Type B pancreatic cell (in vitro differentiated cells): Measurements from ENCODE around the gene ITGB1BP1. TPM values are rescaled to one million over a fixed set of nuclear protein-coding genes. Genes with fewer than 3 reads are reported as not detected.
"Not testable (repeated sequence)": the region's sequence is repeated elsewhere in the genome, so short reads cannot be mapped to it uniquely, and the experiment has no call there.

Experiments
- DNase-seq: peaks from one replicate; pipeline ENCODE4 v3.0.0; 2021; ENCODE audit warnings: mixed read lengths; ENCODE audit not compliant: unreplicated experiment; ENCODE audit errors: extremely low spot score
- H3K27ac Mint-ChIP-seq: 2 replicates; pipeline ENCODE4 v1.8.0; 2021; ENCODE audit warnings: mild to moderate bottlenecking, mixed read lengths
- H3K27me3 Mint-ChIP-seq: 2 replicates; pipeline ENCODE4 v1.8.0; 2021; ENCODE audit warnings: mixed read lengths
- H3K36me3 Mint-ChIP-seq: 2 replicates; pipeline ENCODE4 v1.8.0; 2021; ENCODE audit warnings: mixed read lengths
- H3K4me1 Mint-ChIP-seq: one replicate; pipeline ENCODE4 v1.8.0; 2021; ENCODE audit warnings: mixed read lengths; ENCODE audit not compliant: unreplicated experiment
- H3K4me3 Mint-ChIP-seq: 2 replicates; pipeline ENCODE4 v1.8.0; 2021; ENCODE audit warnings: mild to moderate bottlenecking, mixed read lengths
- H3K9me3 Mint-ChIP-seq: 2 replicates; pipeline ENCODE4 v1.8.0; 2021; ENCODE audit warnings: mixed read lengths
- total RNA-seq: library from RNA; stranded (reverse); gene quantifications from 2 replicates; pipeline ENCODE4 v1.2.1, GENCODE V29; 2021; ENCODE audit warnings: low replicate concordance
- TF ChIP-seq, protein P1 (sequence below): fragments of 200-600 bp; sonication (generic); conservative IDR thresholded peaks from 2 replicates; pipeline ENCODE4 v1.5.0; 2021; ENCODE audit warnings: antibody characterized with exemption, mild to moderate bottlenecking

Gene ITGB1BP1
- total RNA-seq, 1 donor from 2014 or later, result 57.2 TPM

DNA sequence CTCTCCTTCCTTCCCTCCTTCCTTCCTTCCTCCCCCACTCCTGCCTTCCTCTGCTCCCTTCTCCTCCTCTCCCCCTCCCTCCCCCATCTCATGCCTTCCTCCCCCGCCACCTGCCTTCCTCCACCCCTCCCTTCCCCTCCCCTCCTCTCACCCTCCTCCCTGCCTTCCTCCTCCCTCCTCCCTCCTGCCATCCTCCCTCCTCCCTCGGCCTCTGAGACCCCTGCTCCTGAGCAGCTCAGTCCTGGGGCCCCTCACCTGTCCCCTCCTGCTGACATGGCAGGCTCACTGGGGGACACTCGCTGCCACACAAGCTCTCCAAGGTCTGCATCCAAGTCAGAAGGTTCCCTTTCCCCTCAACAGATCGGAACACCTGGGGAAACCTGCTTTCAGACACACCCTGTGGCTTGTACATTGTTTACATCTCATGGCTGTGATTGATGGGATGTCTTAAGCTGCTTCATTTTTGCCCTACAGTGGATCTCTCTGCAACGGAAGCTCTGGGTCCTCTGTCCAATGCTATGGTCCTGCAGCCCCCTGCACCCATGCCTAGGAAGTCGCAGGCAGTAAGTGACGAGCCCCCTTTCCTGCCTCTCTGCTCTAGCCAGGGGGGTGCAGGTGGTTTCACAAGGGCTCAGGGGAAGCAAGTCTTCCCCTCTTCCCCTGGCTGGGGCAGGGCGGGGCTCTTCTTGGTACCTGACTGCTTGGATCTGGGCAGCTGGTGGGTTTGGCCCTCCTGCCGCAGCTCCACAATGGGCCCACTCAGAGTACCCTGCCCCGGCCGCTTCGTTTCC lies 22.9 kb downstream of the ITGB1BP1 start:
- H3K36me3 Mint-ChIP-seq, result peaks cover 13% of the 10 kb centered on the region
- no peak for DNase-seq
- peaks cover 9% of the 10 kb centered on the region for H3K4me1 Mint-ChIP-seq
- H3K4me3 Mint-ChIP-seq, result peak overlapping the region; percentile 77
- peak overlapping the region; percentile 98 for H3K27ac Mint-ChIP-seq
- TF ChIP-seq, protein P1, sequence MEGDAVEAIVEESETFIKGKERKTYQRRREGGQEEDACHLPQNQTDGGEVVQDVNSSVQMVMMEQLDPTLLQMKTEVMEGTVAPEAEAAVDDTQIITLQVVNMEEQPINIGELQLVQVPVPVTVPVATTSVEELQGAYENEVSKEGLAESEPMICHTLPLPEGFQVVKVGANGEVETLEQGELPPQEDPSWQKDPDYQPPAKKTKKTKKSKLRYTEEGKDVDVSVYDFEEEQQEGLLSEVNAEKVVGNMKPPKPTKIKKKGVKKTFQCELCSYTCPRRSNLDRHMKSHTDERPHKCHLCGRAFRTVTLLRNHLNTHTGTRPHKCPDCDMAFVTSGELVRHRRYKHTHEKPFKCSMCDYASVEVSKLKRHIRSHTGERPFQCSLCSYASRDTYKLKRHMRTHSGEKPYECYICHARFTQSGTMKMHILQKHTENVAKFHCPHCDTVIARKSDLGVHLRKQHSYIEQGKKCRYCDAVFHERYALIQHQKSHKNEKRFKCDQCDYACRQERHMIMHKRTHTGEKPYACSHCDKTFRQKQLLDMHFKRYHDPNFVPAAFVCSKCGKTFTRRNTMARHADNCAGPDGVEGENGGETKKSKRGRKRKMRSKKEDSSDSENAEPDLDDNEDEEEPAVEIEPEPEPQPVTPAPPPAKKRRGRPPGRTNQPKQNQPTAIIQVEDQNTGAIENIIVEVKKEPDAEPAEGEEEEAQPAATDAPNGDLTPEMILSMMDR, result no peak
- H3K27me3 Mint-ChIP-seq, result no peaks in the 10 kb centered on the region
- no peaks in the 10 kb centered on the region for H3K9me3 Mint-ChIP-seq

DNA sequence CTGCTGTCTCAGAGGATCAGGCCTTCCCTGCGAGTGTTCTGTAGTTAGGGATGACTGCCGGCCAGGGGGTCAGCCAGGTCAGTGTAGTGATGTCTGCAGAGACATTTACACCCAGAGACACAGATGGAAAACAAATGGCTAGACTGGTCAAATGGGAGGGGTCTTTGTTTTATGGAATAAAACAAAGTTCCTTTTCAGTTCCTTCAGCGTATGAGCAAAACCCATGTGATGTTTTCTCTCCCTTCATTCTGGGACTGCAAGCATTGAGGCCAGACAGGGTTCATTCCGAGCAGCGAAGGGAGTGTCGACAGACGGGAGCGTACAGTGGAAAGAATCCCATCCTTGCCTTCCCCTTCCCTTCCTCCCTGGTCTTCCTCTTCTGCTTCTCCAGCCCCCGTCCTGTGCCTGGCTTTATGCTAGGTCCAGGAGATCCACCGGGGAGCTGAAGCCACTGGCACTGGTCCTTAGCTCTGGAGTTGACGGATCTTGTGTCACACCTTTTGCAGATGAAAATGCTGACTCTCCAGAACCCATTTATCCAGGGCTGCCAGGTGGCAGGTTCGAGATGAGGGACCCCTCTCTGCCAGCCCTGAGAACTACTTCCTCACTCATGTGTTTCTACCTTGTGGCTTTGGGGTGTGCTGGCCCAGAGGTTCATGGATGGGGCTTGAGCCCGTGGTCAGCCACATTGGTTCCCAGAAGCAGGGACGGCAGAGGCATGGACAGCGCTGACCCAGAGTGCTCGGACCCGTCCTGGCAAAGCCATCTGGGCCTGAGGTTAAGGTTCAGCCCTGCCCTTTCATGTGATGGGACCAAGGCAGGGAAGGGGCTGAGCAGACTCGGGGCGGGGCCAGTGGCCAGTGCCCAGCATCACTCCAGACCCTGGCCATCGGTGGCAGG lies 24.2 kb downstream of the ITGB1BP1 start:
- no peak for DNase-seq
- TF ChIP-seq, protein P1, result no peak
- no peak overlapping the region for H3K4me3 Mint-ChIP-seq
- peaks cover 9% of the 10 kb centered on the region for H3K4me1 Mint-ChIP-seq
- peaks cover 11% of the 10 kb centered on the region for H3K36me3 Mint-ChIP-seq
- H3K27ac Mint-ChIP-seq, result peak overlapping the region; percentile 46
- H3K27me3 Mint-ChIP-seq, result no peaks in the 10 kb centered on the region
- no peaks in the 10 kb centered on the region for H3K9me3 Mint-ChIP-seq

DNA sequence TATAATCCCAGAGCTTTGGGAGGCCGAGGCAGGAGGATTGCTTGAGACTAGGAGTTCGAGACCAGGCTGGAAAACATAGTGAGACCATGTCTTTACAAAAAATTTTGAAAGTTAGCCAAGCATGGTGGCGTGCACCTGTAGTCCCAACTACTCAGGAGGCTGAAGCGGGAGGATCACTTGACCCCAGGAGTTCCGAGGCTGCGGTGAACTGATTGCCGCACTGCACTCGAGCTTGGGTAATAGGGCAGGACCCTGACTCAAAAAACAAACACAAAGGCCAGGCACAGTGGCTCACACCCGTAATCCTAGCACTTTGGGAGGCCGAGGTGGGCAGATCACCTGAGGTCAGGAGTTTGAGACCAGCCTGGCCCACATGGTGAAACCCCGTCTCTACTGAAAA lies 25.1 kb downstream of the ITGB1BP1 start:
- H3K27ac Mint-ChIP-seq, DNase-seq, H3K27me3 Mint-ChIP-seq, H3K9me3 Mint-ChIP-seq, H3K4me1 Mint-ChIP-seq, H3K4me3 Mint-ChIP-seq, H3K36me3 Mint-ChIP-seq: not testable (repeated sequence)

DNA sequence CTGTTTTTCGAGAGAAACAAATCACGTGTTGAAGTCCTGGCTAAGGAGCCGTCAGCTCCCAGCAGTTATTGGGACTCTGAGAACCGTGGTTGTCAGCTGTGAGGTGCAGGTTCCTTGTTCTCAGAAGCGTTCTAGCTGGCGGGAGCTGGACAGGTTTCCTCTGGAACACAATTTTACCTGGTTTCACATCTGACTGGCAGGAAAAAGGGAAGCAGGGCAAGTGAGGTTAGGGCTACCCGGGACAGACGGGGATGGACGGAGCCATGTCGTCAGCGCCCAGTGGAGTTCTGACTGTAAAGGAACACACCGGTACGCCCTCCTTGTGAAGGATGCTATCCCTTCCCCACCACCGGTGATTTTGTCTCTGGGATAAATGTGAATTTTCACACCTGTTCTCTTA lies 26.1 kb downstream of the ITGB1BP1 start:
- Mint-ChIP-seq H3K27ac (peak overlapping the region; percentile 59), H3K4me3 (no peak overlapping the region), H3K4me1 (peaks cover 16% of the 10 kb centered on the region), H3K27me3 (no peaks in the 10 kb centered on the region), H3K36me3 (peaks cover 7% of the 10 kb centered on the region), H3K9me3 (no peaks in the 10 kb centered on the region)
- DNase-seq, result no peak
- TF ChIP-seq, protein P1, result no peak

DNA sequence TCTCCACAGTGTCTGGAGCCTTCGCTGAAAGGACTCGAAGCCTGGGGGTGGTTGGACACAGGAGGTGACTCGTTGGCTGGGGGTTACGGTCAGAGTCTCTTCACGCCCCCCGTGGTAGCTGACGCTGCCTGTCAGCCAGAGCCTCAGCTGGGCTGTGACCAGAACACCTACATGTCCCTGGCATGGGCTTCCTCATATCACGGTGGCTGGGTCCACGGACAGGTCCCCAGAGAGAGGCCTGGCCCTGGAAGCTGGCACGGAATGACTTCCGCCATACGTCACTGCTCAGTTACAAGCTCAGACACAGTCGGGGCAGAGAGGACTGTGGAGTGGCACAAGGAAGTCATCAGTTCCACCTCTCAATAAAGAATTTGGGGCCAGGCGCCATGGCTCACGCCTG lies 28.5 kb downstream of the ITGB1BP1 start:
- H3K36me3 Mint-ChIP-seq, result peaks cover 3% of the 10 kb centered on the region
- H3K4me1 Mint-ChIP-seq, result peaks cover 9% of the 10 kb centered on the region
- H3K4me3 Mint-ChIP-seq, result no peak overlapping the region
- no peak overlapping the region for H3K27ac Mint-ChIP-seq
- H3K9me3 Mint-ChIP-seq, result no peaks in the 10 kb centered on the region
- TF ChIP-seq, protein P1, result no peak
- DNase-seq, result no peak
- H3K27me3 Mint-ChIP-seq, result no peaks in the 10 kb centered on the region
